ENCODE measurements around the gene ALDH1B1.
A peak's percentile ranks its signal among the peaks of the same experiment; 100 is the strongest.
"Not testable (repeated sequence)": the region's sequence is repeated elsewhere in the genome, so short reads cannot be mapped to it uniquely, and the experiment has no call there.

The ALDH1B1 gene

DNA sequence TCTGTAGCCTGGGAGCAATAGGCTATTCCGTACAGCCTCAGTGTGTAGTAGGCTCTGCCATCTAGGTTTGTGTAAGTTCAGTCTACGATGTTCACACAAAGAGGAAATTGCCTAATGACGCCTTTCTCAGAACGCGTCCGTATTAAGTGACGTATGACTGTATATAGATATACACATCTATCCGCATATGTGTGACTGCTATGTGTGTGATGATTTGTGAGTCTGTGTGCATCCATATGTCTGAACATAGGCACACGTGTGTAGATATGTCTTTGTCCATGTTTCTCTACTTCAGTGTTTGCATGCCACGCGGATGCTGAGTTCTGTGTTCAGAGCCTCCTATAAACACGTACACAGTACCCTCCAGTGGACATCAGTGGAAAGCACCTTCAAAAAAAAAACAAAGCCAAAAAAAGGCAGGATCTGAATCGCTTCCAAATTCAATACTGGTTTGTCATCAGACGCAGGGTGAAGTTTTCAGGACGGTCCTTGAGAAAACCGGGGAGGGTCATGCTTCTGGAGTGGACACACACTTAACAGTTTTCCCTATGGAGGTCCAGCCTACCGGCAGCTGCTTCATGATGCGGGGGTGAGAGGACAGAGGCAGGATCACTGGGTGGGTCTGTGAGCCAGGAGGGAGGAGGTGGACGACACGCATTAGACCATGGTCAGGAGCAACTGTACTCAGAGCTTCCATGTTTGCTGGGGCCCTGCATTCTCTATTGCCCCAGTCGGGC lies 29.5 kb upstream of the ALDH1B1 start:
- DNase-seq: peak; percentile 18 to 29

DNA sequence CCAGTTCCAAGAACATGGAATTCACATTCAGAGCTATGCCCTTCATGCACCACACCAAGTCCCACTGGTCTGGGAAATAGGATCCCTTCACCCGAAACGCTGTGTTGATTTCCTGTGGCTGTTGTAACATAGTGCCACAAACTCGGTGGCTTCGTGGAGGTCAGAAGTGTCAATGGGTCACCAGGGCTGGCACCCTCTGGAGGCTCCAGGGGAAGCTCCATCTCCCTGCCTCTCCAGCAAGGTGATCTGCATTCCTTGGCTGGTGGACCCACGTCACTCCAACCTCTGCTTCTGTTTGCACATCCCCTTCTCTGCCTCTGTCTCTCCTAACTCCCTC lies 28.9 kb upstream of the ALDH1B1 start:
- DNase-seq: no peak

DNA sequence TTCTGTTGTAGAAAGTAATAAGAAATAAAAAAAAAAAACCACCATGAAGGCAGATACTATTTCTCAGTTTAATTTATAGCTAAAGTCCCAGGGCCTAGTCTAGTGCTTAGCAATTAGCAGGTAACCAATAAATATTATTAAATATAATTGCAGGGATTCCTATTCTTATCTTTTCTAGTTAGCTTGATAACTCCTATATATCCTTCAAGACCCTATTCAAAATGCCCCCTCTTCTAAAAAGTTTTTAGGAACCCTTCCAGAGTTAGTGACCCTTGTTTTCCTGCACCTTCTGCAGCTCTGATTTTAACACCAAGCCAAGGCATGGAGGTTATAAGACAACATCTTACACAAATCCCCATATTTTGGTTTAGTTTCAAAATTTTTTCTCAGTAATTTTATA lies 24.6 kb upstream of the ALDH1B1 start:
- no peak for DNase-seq

DNA sequence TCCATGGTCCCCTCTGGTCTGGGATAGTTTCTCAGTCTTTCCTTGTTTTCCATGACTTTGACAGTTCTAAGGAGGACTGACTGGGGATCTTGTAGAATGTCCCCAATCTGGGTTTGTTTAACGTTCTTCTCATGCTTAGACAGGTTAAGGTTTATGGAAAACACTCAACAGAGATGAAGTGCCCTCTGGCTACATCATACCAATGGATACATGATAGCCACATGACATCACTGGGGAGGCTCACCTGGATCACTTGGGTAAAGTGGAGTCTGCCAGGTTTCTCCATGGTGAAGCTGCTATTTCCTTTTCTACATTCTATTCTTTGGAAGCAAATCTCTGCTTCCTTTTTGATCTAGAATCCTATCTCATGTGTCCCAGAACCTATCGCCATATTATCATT lies 23.8 kb upstream of the ALDH1B1 start:
- DNase-seq: no peak

DNA sequence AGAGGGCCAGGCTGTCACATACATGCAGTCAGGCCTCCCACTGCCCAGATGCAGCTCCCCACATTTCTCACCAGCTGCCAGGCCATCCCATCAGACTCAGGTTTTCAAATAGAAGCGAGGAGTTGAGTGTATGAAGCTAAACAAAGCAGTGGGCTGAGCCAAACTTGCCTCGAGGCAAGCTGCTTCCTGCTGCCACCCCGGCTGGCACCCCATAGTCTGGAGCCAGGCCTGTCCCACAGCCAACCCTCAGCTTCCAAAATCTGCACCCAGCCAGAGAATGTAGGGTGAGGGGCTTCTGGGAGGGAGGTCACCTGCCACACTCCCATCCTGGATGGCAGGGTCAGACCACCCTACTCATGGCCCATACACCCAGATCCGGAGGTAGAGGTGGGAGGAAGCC lies 22.3 kb upstream of the ALDH1B1 start:
- no peak for DNase-seq

DNA sequence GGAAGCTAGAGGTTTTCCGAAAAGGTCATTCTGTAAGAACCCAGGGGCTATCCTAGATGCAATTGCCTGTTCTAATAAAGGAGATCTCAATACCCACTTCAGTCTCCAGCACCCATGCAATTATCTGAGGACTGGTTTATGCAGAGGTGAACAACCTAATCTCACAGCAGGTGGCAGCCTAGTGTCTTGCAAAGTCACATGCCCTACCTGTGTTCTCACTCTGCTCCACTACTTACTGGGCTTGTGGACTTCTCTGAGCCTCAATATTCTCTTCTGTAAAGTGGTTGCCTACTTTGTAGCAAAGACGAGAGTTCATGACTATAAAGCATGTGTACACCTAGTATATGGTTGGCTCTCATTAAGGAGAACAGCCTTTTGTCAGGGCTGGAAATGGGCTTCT lies 21.0 kb upstream of the ALDH1B1 start:
- peak in 1 of 2 donors; percentile 41 for DNase-seq

DNA sequence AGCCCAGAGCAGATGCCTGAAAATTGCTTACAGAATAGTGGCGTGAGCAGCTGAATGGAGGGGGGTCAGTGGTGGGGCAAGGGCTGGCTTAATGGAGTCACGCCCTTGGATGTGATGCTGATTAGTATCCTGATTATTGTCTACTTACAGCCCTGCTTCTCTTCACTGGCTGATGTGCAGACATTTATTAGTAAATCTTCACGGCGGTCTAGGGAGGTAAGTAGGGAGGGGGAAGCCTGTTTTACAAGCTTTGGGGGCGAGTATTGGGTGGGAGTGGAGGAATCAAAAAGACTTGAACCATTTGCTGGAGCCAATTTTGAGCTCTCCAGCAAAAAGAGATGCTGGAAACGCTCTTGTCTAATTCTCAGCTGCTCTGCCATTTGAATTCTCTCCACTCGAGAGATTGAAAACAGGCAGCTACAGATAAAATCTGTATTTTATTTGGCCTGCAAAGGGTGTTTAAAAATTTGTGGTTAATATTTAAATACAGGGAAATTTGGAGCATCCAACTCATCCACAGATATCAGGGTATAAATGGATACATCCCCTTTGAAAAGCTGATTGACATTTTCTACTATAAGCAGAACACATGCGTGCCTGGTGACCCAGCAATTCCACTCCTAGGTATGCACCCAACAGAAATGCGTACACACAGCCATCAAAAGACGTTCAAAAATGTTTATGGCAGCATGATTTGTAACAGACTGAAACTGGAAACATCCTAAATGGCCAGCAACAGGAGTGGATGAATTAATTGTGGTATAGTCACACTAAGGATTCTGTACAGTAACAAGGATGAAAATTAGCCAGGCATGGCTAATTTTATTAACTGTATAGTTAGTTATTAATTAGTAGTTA lies 19.5 kb upstream of the ALDH1B1 start:
- no peak for DNase-seq

DNA sequence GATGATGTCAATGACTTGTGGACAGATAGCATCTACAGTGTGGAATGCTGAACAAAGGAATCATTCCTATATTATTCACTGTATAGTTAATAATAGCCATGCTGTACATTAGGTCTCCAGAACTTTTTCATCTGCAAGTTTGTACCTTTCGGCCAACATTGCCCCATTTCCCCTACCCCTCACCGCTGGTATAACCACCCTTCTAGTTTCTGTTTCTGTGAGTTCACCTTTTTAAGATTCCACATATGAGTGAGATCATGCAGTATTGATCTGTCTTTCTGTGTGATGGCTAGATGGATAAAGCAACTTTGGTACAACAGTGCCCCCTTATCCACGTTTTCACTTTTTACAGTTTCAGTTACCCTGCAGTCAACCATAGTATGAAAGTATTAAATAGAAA lies 18.8 kb upstream of the ALDH1B1 start:
- no peak for DNase-seq

DNA sequence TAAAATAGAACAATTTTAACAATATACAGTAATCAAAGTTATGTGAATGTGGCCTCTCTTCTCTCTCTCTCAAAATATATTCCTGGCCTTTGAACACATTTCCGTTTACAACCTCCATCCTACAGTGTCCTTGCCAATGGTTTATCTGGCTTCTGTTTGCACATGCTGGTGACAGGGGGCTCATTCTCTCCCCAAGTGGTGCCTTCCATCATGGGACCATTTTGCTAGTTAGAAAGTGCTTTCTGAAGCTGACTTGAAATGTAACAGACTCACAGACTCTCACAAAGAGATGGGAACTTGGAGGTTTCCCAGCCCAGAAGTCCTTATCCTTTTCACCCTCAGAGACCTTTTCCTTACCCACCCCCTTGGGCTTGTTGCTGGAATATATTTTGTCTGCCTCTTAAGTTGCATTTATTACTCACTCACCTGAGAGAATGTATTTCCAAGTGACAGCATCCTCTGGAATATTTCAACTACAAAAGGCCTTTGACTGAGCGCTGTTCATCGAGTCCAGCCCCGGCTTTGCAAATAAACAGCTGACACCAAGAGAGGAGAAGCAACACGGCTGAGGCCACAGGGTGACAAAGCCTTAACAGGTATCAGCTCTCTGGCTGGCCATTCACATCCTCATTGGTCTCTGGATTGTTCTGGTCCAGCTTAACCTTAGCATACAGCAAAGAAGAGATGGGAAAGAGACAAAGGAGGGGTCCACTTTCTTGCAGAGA lies 17.5 kb upstream of the ALDH1B1 start:
- DNase-seq: no peak

DNA sequence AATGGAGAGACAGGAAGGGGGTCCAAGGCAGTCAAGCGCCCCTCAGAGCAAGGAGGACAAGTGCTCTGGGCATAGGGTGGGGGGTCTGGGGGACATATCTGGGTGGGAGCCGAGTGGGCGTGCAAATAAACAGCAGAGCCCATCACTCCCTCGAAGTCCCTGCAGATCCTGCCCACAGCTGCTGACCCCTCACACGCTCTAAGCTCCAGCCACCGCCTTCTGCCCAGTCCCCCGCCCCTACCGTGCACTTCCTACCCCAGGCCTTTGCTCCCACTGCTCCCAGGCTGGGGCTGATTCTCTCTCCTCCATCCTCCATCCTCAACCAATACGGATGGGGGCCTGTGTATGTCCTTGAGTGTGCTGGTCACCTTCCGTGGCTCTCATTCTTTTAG lies 16.9 kb upstream of the ALDH1B1 start:
- no peak for DNase-seq

DNA sequence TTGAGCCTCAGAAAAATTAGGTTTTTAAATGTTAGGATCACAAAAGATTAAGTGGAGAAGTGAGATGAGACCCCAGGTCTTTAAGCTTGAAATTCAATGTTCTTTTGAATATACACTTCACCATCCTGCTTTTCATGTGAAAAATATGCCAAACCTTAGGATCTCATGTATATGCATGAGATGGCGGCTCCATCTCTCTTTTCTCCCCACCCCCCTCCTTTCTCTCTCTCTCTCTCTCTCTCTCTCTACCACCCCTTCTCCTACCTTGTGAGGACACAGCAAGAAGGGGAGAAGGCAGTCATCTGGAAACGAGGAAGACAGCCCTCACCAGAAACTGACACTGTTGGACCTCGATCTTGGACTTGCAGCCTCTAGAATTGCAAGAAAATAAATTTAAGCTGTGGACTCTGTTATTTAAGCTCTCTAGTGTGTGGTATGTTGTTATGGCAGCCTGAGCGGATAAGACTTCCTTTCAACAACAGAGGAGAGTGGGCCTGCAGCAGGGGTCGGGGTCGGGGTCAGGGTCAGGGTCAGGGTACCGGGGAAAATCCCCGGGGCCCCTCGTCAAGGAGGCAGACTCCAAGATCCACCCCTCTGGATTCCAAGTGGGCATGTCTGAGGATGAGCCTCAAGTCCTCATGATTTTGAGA lies 16.4 kb upstream of the ALDH1B1 start:
- no peak for DNase-seq

DNA sequence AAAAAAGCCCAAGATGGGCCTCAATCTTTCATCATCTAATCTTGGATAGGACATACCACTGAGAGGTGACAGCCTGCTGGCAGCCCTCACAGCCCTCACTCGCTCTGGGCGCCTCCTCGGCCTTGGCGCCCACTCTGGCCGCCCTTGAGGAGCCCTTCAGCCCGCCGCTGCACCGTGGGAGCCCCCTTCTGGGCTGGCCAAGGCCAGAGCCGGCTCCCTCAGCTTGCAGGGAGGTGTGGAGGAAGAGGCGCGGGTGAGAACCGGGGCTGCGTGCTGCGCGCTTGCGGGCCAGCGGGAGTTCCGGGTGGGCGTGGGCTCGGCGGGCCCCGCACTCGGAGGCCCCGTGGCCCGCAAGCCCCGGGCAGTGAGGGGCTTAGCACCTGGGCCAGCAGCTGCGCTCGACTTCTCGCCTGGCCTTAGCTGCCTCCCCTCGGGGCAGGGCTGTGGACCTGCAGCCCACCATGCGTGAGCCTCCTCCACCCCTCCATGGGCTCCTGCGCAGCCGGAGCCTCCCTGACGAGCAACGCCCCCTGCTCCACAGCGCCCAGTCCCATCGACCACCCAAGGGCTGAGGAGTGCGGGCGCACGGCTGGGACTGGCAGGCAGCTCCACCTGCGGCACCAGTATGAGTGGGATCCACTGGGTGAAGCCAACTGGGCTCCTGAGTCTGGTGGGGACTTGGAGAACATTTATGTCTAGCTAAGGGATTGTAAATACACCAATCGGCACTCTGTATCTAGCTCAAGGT lies 15.0 kb upstream of the ALDH1B1 start:
- not testable (repeated sequence) for DNase-seq

DNA sequence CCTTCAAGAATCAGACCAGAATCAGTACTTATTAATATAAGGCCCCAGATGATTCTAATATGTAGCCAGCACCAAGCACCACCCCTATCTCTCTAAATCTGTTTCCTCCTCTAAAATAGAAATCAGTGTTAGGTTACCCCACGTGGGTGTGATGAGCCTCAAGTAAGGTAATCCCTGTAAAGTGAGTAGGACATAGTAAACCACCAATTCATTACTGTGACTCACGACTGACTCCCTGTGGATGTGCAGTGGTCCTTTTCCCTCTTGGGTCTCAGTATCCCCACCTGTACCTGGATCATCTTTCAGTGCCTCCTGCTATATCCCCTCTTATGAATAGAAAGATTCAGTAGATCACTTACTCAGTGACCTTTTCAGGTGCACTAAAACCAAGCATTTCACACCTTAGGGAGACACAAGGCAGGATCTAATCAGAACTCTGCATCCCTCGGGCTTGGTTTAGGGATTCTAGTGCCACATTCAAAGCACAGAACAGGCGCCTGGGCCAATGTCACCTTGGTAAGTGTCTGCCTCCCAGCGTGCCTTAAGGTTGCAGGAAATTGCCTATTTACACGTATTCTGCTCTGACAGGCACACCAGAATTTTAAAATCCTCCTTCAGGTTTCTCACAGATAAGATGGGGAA lies 12.2 kb upstream of the ALDH1B1 start:
- DNase-seq: no peak

DNA sequence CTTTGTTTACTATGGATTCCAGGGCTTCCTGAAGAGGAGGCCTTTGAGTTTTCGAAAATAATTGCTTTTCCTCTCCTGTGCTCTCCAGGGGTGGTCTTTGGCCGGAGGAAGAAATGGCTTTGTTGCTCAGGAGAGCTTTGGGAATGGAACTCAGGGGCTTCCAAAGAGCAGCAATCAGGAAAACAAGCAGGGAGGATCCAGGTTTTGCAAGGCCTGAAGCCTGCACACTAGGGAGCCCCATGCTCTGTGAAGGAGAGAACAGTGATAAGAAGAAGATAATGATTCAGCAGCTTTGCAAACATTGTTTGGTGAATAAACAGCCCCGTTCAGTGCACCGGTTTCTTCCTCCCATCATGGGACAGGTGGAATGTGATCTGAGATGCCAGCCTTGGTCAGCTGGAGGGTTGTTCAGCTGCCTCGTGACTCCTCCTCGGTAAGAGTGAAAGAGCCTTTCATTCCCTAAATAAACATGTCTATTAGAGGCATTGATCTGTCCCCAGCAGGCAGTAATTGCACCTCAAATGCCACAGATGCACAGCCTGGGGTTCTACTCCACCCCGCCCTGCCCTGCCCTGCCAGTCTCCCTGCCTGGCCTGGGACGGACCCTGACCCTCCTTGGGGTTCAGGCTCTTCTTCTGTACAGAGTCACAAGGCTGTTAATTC lies 11.5 kb upstream of the ALDH1B1 start:
- DNase-seq: no peak

DNA sequence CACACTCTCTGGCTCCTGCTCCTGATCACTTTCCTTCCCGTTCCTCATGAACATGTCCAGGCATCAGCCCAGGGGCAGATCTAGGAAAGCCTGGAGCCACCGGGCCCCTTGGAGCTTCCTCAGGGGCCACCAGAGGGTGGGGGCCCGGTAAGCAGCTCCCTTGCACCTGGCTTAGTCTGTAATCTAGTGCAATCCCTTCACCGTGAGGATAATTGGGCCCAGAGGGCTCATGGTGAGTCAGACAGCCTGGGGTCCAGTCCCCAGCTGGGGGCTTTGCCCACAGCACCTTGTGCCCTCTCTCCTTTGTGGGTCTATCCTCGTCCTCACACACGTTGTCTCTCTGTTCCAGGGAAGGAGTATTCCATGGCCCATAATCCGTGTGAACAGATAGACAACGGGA lies 10.4 kb upstream of the ALDH1B1 start:
- no peak for DNase-seq

DNA sequence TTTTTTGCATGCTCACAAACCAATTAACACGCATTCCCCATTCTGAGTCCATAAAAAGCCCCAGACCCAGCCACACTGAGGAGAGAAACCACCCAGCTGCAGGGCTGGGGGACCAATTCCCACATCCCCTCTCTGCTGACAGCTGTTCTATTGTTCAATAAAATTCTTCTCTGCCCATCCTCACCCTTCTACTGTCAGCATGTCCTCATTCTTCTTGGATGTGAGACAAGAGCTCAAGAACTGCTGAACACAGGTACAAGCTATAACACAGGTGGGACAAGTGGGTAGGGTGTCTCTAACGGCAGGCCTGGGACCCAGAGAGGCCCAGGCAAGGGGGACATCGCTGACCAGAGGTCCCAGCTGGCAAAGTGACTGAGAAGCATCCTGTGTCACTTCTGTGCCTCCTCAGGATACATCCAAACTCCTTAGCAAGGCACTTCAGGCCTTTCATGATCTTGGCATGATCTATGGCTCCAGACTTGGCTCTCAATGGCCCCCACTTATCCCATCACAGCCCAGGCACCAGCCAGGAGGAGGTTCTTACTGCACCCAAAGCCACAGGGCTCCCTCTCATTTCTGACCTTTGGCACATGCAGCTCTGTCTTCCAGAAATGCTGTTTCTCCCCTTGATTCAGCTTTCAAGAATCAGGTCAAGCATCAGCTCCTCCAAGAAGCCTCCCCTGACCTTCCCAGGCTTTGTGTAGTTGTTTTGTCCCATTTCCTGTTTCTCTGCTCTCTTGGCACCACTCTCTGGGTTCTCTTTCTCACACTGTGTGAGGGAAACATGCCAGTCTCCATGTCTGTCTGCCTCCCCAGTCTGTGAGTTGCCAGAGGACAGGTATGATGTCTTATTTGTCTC lies 7.3 kb upstream of the ALDH1B1 start:
- DNase-seq: no peak

DNA sequence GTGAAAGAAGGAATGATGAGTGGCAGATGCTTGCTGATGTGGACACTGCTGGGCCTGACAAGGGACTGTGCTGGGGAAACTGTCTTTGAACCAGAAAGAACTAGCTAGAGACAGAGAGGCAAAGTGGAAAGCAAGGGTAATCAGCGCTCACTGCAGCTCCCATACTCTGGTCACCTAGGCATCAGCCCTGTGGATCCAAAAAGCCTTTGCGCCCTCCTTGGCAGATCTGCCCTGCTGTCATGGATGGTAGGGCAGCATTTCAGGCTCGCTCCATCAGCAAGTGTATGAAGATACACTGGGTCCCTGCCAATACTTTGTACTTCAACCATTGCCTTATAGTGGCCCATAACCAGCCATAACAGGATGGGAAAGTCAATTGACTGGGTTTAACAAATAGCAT lies 6.6 kb upstream of the ALDH1B1 start:
- no peak for DNase-seq

DNA sequence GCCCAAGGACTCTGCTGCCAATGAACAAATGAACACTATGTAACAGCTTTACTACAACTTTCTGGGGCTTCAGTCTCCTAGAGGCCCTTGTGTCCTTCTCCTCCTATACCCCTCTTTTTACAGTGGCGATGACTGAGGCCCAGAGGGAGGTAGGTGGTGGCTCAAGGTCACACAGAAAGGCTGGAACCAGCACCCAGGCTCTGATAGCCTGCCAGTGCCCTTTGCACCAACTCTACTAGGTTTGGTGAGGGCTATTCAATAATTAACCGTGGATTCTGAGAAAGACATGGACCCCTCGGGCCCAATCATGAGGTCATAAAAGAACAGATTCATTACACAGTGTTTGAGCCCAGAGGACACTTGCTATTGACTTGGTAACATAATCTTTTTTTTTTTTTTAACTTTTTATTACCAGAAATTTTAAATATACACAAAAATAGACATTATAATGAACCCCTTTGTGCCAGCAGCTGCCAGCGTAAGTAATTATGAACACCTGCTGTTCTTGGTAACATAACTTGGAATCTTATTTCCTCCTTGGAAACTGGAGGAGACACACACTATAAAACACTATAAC lies 6.1 kb upstream of the ALDH1B1 start:
- DNase-seq: no peak

DNA sequence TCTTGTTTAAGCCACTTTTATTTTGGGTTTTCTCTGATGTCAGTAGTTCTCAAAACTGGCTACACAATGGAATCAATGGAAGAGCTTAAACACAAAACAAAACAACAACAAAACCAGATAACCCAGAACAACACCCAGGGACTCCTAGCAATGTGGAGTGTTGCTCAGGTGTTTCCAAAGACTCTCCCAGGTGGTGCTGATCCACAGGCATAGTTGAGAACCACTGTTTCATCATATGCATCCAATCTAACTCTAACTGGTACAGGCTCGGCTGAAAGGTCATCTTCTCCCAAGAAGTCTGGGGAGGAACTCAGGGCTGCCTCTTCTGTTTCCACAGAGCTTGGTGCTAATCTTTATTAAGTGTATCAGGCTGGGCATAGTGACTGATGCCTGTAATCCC lies 5.4 kb upstream of the ALDH1B1 start:
- no peak for DNase-seq

DNA sequence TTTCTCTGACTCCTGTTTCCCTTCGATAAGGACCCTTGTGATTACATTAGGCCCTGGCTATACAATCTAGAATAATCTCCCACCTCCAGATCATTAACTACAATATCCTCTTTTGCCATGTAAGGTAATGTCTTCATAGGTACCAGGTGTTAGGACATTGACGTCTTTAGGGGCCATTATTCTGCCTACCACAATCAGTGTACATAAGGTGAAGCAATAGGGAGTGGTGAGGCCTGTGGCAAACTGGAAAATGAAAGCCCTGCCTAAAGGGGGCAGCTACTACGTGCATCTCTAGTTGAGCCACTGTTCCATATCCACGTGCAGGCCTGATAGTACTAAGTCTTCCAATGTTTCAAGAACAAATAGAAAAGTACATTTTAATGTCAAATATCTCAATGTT lies 4.8 kb upstream of the ALDH1B1 start:
- no peak for DNase-seq

Measured in CD4-positive, alpha-beta T cell treated with Interferon alpha-2 for 1 hour (primary cell).